ENCODE data around the gene MINDY4.

Gene MINDY4

DNA sequence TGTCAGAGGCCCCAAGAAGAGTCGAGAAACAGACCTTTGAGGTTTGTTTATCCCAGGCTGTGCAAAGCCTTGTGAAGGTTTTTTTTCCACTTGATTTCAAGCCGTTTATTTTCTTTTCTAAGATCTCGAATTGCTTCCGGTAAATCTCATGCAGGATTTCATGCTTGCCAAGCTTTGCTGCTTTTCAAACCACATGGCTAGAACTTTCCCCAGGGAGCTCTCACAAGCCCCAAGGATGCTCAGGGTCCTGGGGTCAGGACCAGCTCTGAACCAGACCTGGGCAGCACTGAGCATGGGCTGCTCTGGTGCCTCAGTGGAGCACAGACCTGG lies 92.5 kb downstream of the MINDY4 start:
- Histone ChIP-seq H3K27me3 (ENCODE audit: low read length) (no peaks in the 10 kb centered on the region), H3K4me2 (ENCODE audit: low read depth, low read length, poor library complexity, severe bottlenecking) (no peak overlapping the region), H3F3A (ENCODE audit: insufficient read depth) (no peaks in the 10 kb centered on the region), H3K36me3 (ENCODE audit: low read length) (no peaks in the 10 kb centered on the region), H3K9ac (ENCODE audit: low read length) (no peak overlapping the region), H4K20me1 (ENCODE audit: low read depth, low read length) (no peaks in the 10 kb centered on the region), H3K27ac (ENCODE audit: low read depth, low read length) (no peak overlapping the region), H3K9me3 (ENCODE audit: insufficient read depth, low read length) (no peaks in the 10 kb centered on the region), H3K4me3 (ENCODE audit: insufficient read depth, low read length, poor library complexity, severe bottlenecking) (no peak overlapping the region), H2AFZ (ENCODE audit: low read depth, low read length, severe bottlenecking) (no peak overlapping the region), H3K79me2 (ENCODE audit: insufficient read depth, low read length) (no peaks in the 10 kb centered on the region), H3K9me2 (replicated peaks; ENCODE audit: insufficient read depth, low read length) (no peaks in the 10 kb centered on the region)
- no peak for TF ChIP-seq EZH2phosphoT487 (conservative IDR thresholded peaks at IDR 0.05; ENCODE audit: low read length)
- TF ChIP-seq, protein P1, sequence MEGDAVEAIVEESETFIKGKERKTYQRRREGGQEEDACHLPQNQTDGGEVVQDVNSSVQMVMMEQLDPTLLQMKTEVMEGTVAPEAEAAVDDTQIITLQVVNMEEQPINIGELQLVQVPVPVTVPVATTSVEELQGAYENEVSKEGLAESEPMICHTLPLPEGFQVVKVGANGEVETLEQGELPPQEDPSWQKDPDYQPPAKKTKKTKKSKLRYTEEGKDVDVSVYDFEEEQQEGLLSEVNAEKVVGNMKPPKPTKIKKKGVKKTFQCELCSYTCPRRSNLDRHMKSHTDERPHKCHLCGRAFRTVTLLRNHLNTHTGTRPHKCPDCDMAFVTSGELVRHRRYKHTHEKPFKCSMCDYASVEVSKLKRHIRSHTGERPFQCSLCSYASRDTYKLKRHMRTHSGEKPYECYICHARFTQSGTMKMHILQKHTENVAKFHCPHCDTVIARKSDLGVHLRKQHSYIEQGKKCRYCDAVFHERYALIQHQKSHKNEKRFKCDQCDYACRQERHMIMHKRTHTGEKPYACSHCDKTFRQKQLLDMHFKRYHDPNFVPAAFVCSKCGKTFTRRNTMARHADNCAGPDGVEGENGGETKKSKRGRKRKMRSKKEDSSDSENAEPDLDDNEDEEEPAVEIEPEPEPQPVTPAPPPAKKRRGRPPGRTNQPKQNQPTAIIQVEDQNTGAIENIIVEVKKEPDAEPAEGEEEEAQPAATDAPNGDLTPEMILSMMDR (IDR thresholded peaks at IDR 0.05; ENCODE audit: insufficient read depth, low read length, poor library complexity, severe bottlenecking) = no peak

DNA sequence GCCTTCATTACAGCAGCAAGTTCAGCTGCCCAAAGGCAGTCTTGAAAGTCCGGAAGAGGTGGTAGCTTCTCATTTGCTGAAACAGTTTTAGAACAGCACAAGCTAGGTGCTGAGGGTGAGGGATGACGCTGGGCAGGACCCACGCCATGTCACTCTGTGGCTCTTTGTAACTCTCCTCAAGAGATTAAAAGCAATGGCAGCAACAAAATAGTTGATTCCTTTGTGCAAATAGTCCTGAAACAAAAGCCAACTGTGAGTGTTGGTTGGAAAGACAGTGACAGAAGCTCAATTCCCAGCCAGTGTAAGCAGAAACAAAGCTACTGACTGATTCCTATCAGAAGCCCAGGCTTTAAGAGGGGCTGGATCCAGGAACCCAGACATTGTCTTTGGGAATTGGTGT lies 92.9 kb downstream of the MINDY4 start:
- H3F3A ChIP-seq (ENCODE audit: insufficient read depth) = no peaks in the 10 kb centered on the region
- H3K4me3 ChIP-seq (ENCODE audit: insufficient read depth, low read length, poor library complexity, severe bottlenecking) = no peak overlapping the region
- no peak overlapping the region for H3K27ac ChIP-seq (ENCODE audit: low read depth, low read length)
- no peaks in the 10 kb centered on the region for H3K27me3 ChIP-seq (ENCODE audit: low read length)
- H3K9me3 ChIP-seq (ENCODE audit: insufficient read depth, low read length) = no peaks in the 10 kb centered on the region
- H3K4me2 ChIP-seq (ENCODE audit: low read depth, low read length, poor library complexity, severe bottlenecking) = no peak overlapping the region
- H4K20me1 ChIP-seq (ENCODE audit: low read depth, low read length) = no peaks in the 10 kb centered on the region
- no peaks in the 10 kb centered on the region for H3K36me3 ChIP-seq (ENCODE audit: low read length)
- TF ChIP-seq, protein P1 (IDR thresholded peaks at IDR 0.05; ENCODE audit: insufficient read depth, low read length, poor library complexity, severe bottlenecking) = no peak
- no peak for TF ChIP-seq EZH2phosphoT487 (conservative IDR thresholded peaks at IDR 0.05; ENCODE audit: low read length)
- no peak overlapping the region for H3K9ac ChIP-seq (ENCODE audit: low read length)
- H3K79me2 ChIP-seq (ENCODE audit: insufficient read depth, low read length) = no peaks in the 10 kb centered on the region
- no peaks in the 10 kb centered on the region for H3K9me2 ChIP-seq (replicated peaks; ENCODE audit: insufficient read depth, low read length)
- H2AFZ ChIP-seq (ENCODE audit: low read depth, low read length, severe bottlenecking) = no peak overlapping the region

GRCh38 chr7:30865076-30865475 lies 93.9 kb downstream of the MINDY4 start:
- H3K27me3 ChIP-seq (ENCODE audit: low read length) = no peaks in the 10 kb centered on the region
- no peaks in the 10 kb centered on the region for H3K36me3 ChIP-seq (ENCODE audit: low read length)
- H3F3A ChIP-seq (ENCODE audit: insufficient read depth) = no peaks in the 10 kb centered on the region
- H3K27ac ChIP-seq (ENCODE audit: low read depth, low read length) = no peak overlapping the region
- no peak overlapping the region for H3K4me3 ChIP-seq (ENCODE audit: insufficient read depth, low read length, poor library complexity, severe bottlenecking)
- no peak overlapping the region for H3K9ac ChIP-seq (ENCODE audit: low read length)
- H3K9me2 ChIP-seq (replicated peaks; ENCODE audit: insufficient read depth, low read length) = no peaks in the 10 kb centered on the region
- H3K79me2 ChIP-seq (ENCODE audit: insufficient read depth, low read length) = no peaks in the 10 kb centered on the region
- no peak overlapping the region for H2AFZ ChIP-seq (ENCODE audit: low read depth, low read length, severe bottlenecking)
- no peak overlapping the region for H3K4me2 ChIP-seq (ENCODE audit: low read depth, low read length, poor library complexity, severe bottlenecking)
- no peaks in the 10 kb centered on the region for H4K20me1 ChIP-seq (ENCODE audit: low read depth, low read length)
- TF ChIP-seq, protein P1 (IDR thresholded peaks at IDR 0.05; ENCODE audit: insufficient read depth, low read length, poor library complexity, severe bottlenecking) = no peak
- TF ChIP-seq EZH2phosphoT487 (conservative IDR thresholded peaks at IDR 0.05; ENCODE audit: low read length) = no peak
- H3K9me3 ChIP-seq (ENCODE audit: insufficient read depth, low read length) = no peaks in the 10 kb centered on the region

DNA sequence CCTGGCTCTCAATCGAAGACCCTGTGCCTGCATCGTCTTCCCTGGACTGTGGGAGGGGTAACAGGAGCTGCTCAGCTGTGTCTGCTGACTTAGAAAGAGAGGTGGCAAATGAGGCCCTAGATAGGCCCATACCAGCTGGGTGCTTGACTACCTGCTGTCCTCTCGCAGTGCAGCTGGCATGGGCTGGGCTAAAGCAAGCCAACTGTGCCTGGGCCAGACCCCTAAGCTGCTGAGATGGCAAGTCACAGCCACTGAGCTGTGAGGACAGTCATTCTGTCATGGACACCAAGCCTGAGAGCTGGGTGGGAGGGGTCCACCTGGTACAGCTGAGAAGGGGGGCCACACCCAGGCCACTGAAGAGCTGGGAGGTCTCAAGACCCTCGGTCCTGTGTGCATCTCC lies 94.6 kb downstream of the MINDY4 start:
- H3K9me2 ChIP-seq (replicated peaks; ENCODE audit: insufficient read depth, low read length) = no peaks in the 10 kb centered on the region
- no peaks in the 10 kb centered on the region for H3F3A ChIP-seq (ENCODE audit: insufficient read depth)
- H3K79me2 ChIP-seq (ENCODE audit: insufficient read depth, low read length) = no peaks in the 10 kb centered on the region
- H3K9me3 ChIP-seq (ENCODE audit: insufficient read depth, low read length) = no peaks in the 10 kb centered on the region
- H3K4me2 ChIP-seq (ENCODE audit: low read depth, low read length, poor library complexity, severe bottlenecking) = no peak overlapping the region
- H2AFZ ChIP-seq (ENCODE audit: low read depth, low read length, severe bottlenecking) = no peak overlapping the region
- no peaks in the 10 kb centered on the region for H3K36me3 ChIP-seq (ENCODE audit: low read length)
- H4K20me1 ChIP-seq (ENCODE audit: low read depth, low read length) = no peaks in the 10 kb centered on the region
- H3K9ac ChIP-seq (ENCODE audit: low read length) = no peak overlapping the region
- H3K27me3 ChIP-seq (ENCODE audit: low read length) = no peaks in the 10 kb centered on the region
- no peak overlapping the region for H3K27ac ChIP-seq (ENCODE audit: low read depth, low read length)
- TF ChIP-seq EZH2phosphoT487 (conservative IDR thresholded peaks at IDR 0.05; ENCODE audit: low read length) = no peak
- TF ChIP-seq, protein P1 (IDR thresholded peaks at IDR 0.05; ENCODE audit: insufficient read depth, low read length, poor library complexity, severe bottlenecking) = no peak
- H3K4me3 ChIP-seq (ENCODE audit: insufficient read depth, low read length, poor library complexity, severe bottlenecking) = no peak overlapping the region

Measured in SU-DHL-6 (cell line).